ENCODE data around the gene RTP5.
"Not testable (repeated sequence)": the region's sequence is repeated elsewhere in the genome, so short reads cannot be mapped to it uniquely, and the experiment has no call there.

Gene RTP5

DNA sequence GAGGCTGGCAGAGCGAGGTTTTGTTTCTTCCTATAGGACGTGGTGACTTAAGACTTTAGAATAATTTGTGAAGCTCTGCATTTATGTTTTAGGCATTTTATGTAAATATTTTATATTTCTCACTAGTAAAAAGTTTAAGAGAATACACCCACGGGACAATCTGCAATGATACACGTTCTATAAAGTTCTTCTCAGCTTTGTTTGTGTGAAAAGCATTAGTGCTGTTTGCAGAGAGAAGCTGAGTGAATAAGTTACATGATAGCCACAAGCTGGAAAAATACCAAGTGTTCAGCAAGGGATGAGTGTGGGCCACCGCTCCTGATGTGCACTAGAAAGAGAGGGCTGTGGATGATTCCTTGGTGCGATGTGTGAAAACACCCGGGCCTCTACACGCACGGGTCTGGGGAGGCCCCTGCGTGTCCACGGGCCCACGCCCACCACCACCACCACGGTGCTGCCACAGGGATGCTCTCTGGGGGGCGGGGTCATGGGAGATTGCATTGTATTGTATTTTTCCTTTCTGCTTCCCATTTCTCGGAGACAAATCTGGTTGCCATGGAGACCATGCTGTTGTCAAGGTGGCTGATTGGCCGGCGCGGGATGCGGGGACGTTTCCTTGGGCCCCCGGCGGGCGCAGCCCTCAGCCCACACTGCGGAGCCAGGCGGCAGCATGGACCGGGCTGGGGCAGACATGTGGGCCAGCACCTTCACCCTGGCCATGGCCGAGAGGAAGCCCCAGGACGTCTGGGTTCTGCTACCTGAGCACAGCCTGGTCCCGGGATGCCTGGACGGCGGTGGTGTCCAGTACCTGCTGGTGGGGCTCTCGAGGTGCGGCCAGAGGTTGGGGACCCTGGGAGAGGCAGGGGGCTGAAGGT, at the start of gene RTP5:
Gene RTP5 (plus strand): TSS at position 643 of the 875 bp plus-strand sequence. CDS start 28 bp downstream, at position 671.
- DNase-seq (ENCODE audit: low read depth) = no peak

DNA sequence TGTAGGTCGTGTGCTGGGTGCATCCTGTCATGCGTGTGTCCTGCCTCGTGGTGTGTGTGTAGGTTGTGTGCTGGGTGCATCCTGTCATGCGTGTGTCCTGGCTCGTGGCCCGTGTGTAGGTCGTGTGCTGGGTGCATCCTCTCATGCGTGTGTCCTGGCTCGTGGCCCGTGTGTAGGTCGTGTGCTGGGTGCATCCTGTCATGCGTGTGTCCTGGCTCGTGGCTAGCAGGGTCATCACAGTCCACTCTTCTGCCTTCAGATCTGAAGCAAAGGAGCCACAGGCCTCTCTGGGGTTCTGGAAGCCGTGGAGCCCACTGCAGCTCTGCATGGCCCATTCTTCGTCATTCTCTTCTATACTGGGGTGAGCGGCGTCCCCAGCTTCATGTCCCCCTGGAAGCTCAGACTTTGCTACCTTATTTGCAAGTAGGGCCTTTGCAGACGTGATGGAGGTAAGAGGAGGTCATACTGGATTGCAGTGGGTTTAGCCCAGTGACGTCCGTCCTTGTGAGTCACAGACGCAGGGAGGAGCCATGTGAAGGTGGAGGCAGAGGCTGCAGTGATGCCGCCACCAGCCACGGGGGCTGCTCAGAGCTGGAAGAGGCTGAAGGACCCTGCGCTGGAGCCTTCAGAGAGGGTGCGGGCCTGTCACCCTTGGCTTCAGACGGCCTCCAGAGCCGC, 49.4 kb upstream of the RTP5 start:
- DNase-seq (ENCODE audit: low read depth) = not testable (repeated sequence)

DNA sequence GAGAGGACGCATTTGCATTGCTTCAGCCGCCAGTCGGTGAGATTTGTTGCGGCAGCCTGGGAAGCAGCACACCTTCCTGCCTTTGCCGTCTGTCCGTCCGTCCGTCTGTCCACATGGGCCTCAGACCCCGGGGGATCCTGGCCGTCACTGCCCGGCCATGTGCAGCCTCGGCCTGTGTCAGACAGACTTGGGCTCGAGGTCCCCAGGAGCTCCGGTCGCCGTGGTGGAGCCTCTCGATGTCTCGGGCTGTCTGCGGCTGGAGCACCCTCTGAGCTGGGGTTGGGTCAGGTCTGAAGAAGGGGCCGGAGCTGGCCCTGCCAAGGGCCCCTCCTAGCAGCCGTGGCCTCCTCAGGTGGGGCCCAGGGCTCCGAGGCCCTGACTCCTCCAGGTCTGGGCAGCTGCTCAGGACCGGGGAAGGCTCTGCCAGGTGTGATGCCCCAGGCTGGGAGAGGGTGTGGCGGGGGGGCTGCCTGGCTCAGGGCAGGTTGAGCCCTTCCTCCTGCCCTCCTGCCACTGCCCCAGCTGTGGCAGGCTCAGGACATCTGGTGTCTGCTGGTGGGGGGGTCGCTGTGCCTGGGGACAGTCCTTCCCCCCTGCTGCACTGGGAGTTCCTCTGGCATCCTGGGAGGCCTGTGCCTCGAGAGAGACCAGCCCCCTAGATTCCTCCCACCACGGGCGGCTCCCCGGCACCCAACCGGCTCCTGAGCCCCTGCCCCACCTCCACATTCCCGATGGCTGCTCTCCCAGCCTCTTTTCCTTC, 48.7 kb upstream of the RTP5 start:
- DNase-seq (ENCODE audit: low read depth) = no peak

DNA sequence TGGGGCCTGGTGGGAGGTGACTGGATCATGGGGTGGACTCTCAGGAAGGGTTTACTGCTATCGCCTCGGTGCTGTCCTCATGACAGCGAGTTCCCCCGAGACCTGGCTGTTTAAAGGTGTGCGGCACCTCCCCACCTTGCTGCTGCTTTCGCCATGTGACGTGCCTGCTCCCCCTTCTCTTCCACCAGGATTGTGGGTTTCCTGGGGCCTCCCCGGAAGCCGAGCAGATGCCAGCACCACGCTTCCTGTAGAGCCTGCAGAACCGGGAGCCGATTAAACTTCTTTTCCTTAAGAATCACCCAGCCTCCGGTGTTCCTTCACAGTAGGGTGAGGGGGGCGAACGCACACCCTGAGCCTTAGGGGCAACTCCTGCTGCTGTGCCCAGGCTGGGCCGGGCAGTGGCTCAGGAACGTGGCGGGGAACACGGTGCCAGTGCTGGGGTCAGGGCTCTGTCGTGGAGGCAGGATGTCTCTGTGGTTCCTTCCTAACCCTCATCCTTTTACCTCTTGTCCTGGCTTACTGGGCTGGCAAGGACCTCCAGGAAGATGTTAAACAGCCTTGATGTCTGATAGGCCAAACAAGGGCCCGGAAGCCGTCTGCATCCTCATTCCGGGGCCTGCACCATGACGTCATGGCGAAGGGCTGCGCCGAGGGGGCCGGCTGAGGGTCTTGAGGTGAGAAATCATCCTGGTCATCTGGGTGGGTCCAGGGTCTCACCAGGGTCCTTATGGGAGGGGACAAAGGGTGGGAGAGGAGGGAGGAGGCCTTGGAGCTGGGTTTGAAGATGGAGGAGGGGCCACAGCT, 47.9 kb upstream of the RTP5 start:
- DNase-seq (ENCODE audit: low read depth) = no peak

DNA sequence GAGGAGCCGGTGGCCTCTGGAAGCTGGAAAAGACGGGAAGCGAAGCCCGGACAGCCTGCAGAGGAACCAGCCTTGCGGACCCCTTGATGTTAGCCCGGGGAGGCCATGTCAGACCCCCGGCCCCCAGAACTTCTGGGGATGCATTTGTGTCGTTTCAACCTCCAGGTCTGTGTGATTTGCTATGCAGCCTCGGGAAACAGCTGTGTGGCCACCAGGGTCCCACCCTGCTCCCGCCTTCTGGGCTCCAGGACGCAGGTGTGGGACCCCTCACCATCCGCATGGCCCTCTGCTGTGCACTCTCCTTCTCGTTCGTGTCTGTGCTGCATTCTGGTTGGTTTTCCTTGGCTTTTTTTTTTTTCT, 47.3 kb upstream of the RTP5 start:
- no peak for DNase-seq (ENCODE audit: low read depth)

DNA sequence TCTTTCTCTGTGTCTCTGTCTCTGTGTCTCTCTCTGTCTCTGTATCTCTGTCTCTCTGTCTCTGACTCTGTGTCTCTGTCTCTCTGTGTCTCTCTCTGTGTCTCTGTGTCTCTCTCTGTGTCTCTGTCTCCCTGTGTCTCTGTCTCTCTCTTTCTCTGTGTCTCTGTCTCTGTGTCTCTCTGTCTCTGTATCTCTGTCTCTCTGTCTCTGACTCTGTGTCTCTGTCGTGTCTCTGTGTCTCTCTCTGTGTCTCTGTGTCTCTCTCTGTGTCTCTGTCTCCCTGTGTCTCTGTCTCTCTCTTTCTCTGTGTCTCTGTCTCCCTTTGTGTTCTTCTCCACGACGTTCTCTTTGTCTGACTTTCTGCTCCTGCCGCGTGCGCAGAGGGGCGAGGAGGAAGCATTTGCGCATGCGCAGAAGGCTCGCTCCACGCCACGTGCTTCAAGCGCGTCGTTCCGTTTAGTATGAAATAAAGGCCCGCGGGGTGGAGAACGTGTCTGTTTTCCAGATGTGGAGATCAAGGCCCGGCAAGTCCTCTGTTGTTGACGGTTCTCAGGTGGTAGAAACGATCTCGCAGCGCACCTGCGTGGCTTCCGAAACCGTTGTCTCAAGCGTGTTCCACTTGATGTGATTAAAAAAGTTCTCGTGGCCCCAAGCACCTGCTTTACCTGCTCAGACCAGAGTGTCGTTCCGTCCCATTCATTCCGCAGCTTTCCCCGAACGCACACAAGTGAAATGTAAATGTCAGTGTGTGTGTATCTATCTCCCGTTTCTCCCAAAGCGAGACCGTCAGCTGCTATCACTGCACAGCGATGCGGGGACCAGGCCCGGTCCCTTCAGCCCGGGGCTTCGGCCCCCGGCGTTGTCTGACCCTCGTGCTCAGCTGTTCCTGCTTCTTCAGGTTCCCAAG, 45.7 kb upstream of the RTP5 start:
- not testable (repeated sequence) for DNase-seq (ENCODE audit: low read depth)

DNA sequence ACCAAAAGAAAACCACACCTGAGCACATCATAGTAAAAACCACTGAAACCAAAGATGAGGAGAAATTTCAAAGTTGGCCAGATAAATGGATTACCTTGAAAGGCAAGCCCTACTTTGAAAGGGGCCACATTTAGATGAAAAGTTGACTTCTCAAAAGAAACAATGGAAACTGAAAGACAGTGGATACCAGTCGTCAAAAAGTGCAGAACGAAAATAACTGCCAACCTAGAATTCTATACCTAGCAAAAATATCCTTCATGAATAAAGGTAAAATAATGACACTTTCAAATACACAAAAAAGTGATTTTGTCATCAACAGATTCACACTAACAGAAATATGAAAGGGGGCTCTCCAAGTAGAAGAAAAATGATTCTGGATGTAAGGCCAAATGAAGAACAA, 42.1 kb upstream of the RTP5 start:
- no peak for DNase-seq (ENCODE audit: low read depth)

DNA sequence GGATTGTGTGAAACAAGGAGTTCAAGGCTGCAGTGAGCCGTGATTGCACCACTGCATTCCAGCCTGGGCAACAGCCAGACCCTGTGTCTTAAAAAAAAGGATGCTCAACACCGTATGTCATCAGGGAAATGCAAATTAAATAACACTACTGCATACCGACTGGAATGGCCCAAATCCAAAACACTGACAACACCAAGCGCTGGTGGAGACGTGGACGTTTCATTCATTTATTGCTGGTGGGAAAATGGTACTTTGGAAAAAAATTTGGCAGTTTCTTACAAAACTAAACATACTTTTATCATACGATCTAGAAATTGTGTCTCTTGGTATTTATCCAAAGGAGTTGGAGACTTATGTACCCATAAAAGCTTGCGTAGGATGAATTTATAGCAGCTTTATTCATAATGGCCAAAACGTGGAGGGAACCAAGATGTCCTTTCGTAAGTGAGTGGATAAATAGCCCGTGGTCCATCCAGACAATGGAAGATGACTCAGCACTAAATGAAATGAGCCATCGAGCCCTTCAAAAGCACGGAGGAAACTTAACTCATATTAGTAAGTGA, 36.3 kb upstream of the RTP5 start:
- DNase-seq (ENCODE audit: low read depth) = no peak

DNA sequence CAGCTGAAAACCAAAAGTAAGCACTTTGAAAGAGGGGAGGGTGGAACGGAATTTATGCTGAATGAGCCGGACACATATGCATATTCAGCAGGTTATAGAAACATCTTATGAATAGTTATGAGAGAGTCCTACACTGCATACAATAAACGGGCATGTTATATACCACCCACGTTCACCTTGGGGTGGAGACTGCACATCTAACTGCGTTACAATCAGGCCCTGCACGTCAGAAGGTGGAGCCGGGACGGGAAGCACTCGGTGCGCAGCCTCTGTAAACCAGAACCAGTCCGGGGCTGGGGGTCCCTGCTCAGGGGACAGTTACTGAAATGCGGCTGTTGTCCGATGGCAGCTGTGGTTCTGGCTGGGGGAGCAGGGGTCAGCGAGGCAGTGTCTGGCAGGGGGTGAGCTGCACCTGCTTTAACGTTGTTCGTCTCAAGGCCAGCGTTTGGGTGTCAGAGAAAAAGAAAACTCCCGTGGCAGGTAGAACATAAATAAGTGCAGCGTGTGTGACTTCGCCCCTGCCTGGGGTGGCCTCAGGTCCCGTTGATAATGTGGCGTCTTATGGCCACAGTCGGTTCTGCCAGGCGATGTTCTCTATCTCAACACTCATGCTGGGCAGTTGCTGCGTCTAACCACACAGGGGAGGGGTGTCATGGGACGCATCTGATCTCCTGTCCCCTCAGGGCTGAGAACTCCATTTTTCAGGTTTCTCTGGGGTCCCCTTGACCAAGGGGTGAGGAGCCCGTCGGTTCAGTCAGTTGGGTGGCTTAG, 35.6 kb upstream of the RTP5 start:
- DNase-seq (ENCODE audit: low read depth) = not testable (repeated sequence)

DNA sequence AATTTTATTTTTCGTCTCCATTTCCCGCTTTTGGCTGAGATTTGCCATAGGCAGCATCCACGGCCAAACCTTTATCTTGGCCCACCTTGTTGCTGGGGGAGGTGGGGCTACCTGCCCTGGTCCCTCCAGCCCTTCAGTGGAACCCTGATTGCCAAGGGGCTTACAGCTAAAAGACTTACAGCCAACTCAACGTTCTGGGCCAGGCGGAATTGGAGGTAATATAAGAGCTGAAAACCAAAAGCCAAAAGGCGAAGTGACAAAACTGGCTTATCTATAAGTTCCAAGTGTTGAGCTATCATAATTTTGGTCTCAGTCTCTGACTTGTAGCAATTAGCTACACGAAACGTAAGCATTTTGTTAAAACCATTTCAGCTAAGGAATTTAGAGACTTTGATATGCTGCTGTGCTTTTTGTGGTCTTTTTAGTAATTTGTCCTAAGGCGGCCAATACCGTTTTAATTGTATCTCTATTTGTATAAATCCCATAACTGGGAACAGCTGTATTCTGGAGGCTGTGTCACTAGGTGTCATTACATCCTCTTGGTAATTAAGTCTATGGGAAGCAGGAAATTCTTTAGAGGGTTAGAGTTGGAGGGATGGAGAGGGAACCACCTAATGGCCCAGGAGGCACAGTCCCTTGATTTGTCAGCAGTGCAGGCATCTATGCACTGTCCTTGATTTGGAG, 34.9 kb upstream of the RTP5 start:
- DNase-seq (ENCODE audit: low read depth) = no peak

DNA sequence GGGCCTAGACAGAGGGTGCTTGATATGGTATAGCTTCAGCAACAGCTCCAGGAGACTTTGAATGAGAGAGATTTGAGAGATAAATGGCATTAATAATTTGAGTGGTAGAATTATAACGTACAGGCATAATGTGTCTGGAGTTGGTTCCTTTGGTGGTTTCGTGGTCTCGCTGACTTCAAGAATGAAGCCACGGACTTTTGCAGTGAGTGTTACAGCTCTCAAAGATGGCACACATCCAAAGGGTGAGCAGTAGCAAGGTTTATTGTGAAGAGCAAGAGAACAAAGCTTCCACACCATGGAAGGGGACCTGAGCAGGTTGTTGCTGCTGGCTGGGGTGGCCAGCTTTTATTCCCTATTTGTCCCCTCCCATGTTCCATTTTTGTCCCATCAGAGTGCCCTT, 33.9 kb upstream of the RTP5 start:
- no peak for DNase-seq (ENCODE audit: low read depth)

DNA sequence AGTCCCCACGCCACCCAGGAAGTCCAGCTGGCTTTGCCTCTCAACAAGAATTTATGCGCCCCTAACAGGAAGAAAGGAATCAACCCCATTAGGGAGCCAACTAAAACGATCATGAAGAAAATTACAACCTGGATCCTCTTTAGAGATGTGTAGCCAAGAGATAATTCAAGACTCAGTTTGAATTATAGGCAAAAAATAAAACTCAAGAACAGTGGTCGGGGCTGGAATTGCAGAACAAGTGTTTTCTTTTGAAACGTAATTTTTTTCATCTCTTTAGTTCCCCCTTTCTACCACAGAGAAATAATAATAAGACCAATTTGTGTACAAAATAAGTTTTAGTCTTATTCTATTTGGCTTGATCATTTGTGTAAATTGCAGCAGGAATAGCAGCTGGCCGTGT, 33.2 kb upstream of the RTP5 start:
- DNase-seq (ENCODE audit: low read depth) = no peak

DNA sequence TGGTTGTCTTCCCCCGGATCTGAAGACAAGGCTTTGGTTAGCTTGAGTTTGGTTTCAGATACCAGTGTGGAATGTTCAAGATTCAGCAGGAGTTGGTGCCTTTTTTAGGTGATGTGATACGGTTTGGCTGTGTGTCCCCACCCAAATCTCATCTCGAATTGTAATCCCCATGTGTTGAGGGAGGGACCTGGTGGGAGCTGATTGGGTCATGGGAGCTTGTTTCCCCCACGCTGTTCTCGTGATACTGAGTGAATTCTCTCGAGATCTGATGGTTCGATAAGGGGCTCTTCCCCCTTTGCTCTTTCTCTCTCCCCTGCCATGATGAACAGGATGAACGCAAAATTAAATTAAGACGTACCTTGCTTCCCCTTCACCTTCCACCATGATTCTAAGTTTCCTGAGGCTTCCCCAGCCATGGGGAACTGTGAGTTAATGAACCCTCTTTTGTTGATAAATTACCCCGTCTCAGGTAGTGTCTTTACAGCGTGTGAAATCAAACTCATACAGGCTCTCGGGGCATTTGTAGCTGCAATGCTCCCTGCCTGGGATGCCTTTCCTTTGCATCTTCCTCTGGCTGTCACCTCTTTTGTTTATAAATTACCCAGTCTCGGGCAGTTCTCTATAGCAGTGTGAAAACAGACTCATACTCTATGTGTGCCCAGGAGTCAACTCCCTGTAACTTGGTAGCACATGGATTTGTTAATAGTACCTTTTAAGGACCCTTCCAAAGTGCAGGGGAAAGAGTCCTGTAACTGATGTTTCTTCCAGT, 32.1 kb upstream of the RTP5 start:
- no peak for DNase-seq (ENCODE audit: low read depth)

DNA sequence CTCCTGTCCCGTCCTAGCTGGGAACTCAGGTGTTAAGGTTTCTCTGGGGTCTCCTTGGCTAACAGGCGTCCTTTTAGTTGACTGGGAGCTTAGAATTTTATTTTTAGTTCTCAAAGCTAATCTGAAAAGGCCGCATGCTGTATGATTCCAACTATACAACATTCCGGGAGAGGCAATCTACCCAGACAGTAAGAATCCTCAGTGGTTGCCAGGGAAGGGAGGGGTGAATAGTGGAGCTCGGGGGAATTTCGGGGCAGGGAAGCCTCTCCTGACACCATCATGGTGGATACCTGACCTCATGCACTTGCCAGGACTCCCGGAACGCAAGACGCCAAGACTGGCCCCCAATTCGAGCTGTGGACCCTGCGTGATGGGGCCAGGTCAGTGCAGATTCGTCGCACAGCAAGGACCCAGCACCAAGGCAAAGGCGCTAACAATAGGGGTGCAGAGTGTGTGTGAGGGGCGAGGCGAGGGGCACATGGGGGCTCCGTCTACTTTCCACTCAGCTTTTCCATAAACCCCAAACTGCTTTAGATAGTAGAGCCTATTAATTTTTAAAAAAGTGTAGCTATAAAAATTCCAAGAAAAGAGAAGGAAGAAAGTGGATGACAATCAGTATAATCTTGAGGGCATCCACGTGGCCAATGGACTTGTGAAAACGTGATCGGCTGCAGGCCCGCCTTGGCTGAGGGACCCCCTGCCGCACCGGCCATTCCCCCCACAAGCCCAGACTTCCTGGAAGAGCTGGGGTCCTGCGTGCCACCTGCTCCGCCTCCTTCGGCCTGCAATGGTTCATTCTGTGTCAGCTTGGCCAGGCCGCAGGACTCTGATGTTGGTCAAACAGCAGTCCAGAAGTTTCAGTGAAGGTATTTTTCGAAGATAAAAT, 28.1 kb upstream of the RTP5 start:
- no peak for DNase-seq (ENCODE audit: low read depth)

DNA sequence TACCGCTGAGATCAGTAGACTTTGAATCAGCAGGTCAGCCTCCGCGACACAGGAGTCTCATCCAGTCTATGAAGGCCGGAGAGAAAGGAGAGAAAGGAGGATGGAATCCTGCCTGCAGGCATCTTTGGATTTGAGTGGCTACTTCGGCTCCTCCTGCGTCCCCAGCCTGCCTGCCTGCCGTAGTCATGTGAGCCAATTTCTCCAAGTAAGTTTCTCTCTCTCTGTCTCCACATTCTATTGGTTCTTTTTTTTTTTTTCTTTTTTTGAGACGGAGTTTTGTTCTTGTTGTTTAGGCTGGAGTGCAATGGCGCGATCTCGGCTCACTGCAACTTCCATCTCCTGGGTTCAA, 27.5 kb upstream of the RTP5 start:
- DNase-seq (ENCODE audit: low read depth) = no peak

DNA sequence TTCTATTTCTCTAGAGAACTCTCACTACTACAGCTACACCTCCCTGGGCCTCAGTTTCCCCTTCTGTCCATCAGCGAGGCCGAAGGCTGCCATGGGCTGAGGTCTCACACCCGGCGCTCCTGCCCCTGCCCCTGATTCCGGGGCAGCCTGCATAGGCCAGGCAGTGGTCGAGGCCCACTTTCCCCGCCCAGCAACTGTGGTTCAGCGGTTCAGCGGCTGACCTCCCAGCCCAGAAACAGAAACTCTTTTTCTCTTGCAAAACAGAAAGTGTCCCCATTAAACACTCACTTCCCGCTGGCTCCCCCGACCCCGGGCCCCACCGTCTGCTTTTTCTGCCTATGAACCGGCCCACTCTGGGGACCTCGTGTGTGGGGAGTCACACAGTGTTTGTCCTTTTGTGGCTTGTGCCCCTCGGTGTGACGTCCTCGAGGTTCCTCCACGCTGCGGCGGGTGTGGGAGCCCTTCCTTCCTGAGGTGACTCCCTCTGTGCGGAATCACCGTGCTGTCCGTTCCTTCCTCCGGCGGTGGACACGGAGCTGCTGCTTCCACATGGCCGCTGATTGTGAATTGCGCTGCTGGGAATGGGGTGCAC, 26.8 kb upstream of the RTP5 start:
- no peak for DNase-seq (ENCODE audit: low read depth)

Measured in non-pigmented ciliary epithelial cell (primary cell).